ENCODE measurements around the gene TIMM44. TPM values are rescaled to one million over a fixed set of nuclear protein-coding genes. Genes with fewer than 3 reads are reported as not detected.

TIMM44 gene
- total RNA-seq, 4 donors from 2014 or later, result 59.7 to 102 (median 71.8) TPM

- Histone ChIP-seq H3K4me1 (peaks cover 5 to 26% (median 12%) of the 10 kb centered on the region in 4 donors), H3K36me3 (peaks cover 0 to 36% (median 17%) of the 10 kb centered on the region in 4 donors), H3K27me3 (no peaks in the 10 kb centered on the region), H3K27ac (no peak overlapping the region), H3K9me3 (no peaks in the 10 kb centered on the region), H3K4me3 (no peak overlapping the region)
- 93% methylated on average over 13 of the region's 13 CpGs; no CpG with 5 or more reads in 1 of the 2 donors for WGBS, 2 donors (ENCODE audit: low coverage in 1 of 2)
- in situ Hi-C loops (cut with MboI; ENCODE audit: low pct_ligation_motif_present in 1 of 4, low pct_unique_long_range_greater_than_20kb in 1 of 4, low sequenced_read_pairs in 3 of 4) (loop anchor here in 2 of 4 donors (10.0 kb wide), 1 partner anchor 314 kb away; no protein-coding TSS in a partner anchor), intact Hi-C loops (cut with DNase I; ENCODE audit: low total_unique reads) (no loop called here)
- no peak for TF ChIP-seq CTCF (IDR thresholded peaks at IDR 0.05)
- no peak for TF ChIP-seq POLR2AphosphoS5 (IDR thresholded peaks at IDR 0.05)
- no peak for TF ChIP-seq EP300 (IDR thresholded peaks at IDR 0.05; ENCODE audit: low read depth)
- no peak for TF ChIP-seq POLR2A (IDR thresholded peaks at IDR 0.05)
- no peak for DNase-seq
Measured at GRCh38 chr19:7940841-7941240, 2.6 kb downstream of the TIMM44 start.

GRCh38 chr19:7934766-7935165 lies 8.7 kb downstream of the TIMM44 start:
- Histone ChIP-seq H3K4me3 (no peak overlapping the region), H3K4me1 (peaks cover under 1 to 5% (median 1%) of the 10 kb centered on the region in 4 donors), H3K36me3 (peaks cover 0 to 65% (median 31%) of the 10 kb centered on the region in 4 donors), H3K9me3 (no peaks in the 10 kb centered on the region), H3K27ac (no peak overlapping the region), H3K27me3 (no peaks in the 10 kb centered on the region)
- in situ Hi-C loops (cut with MboI; ENCODE audit: low pct_ligation_motif_present in 1 of 4, low pct_unique_long_range_greater_than_20kb in 1 of 4, low sequenced_read_pairs in 3 of 4), result no loop called here
- TF ChIP-seq POLR2AphosphoS5 (IDR thresholded peaks at IDR 0.05), result no peak
- TF ChIP-seq CTCF (IDR thresholded peaks at IDR 0.05), result no peak
- no peak for TF ChIP-seq EP300 (IDR thresholded peaks at IDR 0.05; ENCODE audit: low read depth)
- no peak for TF ChIP-seq POLR2A (IDR thresholded peaks at IDR 0.05)
- DNase-seq, result no peak
- intact Hi-C loops (cut with DNase I; ENCODE audit: low total_unique reads), result loop anchor here (10.0 kb wide), 1 partner anchor 70 kb away; the partner anchor contains the start of gene ELAVL1
- WGBS, 2 donors (ENCODE audit: low coverage in 1 of 2), result 87% methylated on average over 21 of the region's 21 CpGs; no CpG with 5 or more reads in 1 of the 2 donors

- in situ Hi-C loops (cut with MboI; ENCODE audit: low pct_ligation_motif_present in 1 of 4, low pct_unique_long_range_greater_than_20kb in 1 of 4, low sequenced_read_pairs in 3 of 4), result no loop called here
- Histone ChIP-seq H3K9me3 (no peaks in the 10 kb centered on the region), H3K27me3 (no peaks in the 10 kb centered on the region), H3K36me3 (peaks cover 0 to 62% (median 30%) of the 10 kb centered on the region in 4 donors), H3K4me3 (no peak overlapping the region), H3K4me1 (peaks cover 7 to 12% (median 7%) of the 10 kb centered on the region in 4 donors), H3K27ac (no peak overlapping the region)
- 91% methylated on average over 54 of the region's 55 CpGs; no CpG with 5 or more reads in 1 of the 2 donors for WGBS, 2 donors (ENCODE audit: low coverage in 1 of 2)
- TF ChIP-seq CTCF (IDR thresholded peaks at IDR 0.05) (no peak), POLR2A (IDR thresholded peaks at IDR 0.05) (no peak), EP300 (IDR thresholded peaks at IDR 0.05; ENCODE audit: low read depth) (no peak), POLR2AphosphoS5 (IDR thresholded peaks at IDR 0.05) (no peak)
- DNase-seq, result no peak
- intact Hi-C loops (cut with DNase I; ENCODE audit: low total_unique reads), result loop anchor here (10.0 kb wide), 1 partner anchor 71 kb away; the partner anchor contains the start of gene ELAVL1
Measured at GRCh38 chr19:7933828-7934725, 9.4 kb downstream of the TIMM44 start.

DNA sequence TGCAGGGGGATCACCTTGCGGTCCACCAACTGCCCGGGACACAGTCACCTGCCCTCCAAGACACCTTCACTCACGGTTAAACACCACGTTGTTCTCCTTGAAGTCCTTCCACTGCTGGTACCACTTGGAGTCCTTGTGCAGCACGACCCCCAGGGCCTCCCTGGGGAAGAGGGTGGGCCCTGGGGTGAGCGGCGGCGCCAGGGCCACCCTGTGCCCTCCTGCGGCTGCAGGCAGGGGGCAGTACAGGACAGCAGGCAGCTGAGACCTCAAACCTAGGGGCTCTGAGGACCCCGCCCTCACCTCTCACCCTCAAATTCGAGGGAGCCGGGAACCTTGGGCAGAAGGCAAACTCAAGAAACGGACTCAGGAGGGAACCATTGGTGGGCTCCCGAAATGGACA lies 10.1 kb downstream of the TIMM44 start:
- Histone ChIP-seq H3K4me1 (peaks cover 7 to 14% (median 10%) of the 10 kb centered on the region in 4 donors), H3K4me3 (no peak overlapping the region), H3K36me3 (peaks cover 0 to 62% (median 30%) of the 10 kb centered on the region in 4 donors), H3K9me3 (no peaks in the 10 kb centered on the region), H3K27ac (peak overlapping the region in 1 of 4 donors; percentile 28), H3K27me3 (no peaks in the 10 kb centered on the region)
- no peak for TF ChIP-seq EP300 (IDR thresholded peaks at IDR 0.05; ENCODE audit: low read depth)
- TF ChIP-seq POLR2AphosphoS5 (IDR thresholded peaks at IDR 0.05), result no peak
- no peak for TF ChIP-seq POLR2A (IDR thresholded peaks at IDR 0.05)
- peak in 1 of 5 experiments; percentile 8 for TF ChIP-seq CTCF (IDR thresholded peaks at IDR 0.05)
- no peak for DNase-seq
- intact Hi-C loops (cut with DNase I; ENCODE audit: low total_unique reads), result loop anchor here (10.0 kb wide), 1 partner anchor 71 kb away; the partner anchor contains the start of gene ELAVL1
- in situ Hi-C loops (cut with MboI; ENCODE audit: low pct_ligation_motif_present in 1 of 4, low pct_unique_long_range_greater_than_20kb in 1 of 4, low sequenced_read_pairs in 3 of 4), result no loop called here
- WGBS, 2 donors (ENCODE audit: low coverage in 1 of 2), result 89% methylated on average over 14 of the region's 14 CpGs; no CpG with 5 or more reads in 1 of the 2 donors
